Nephron progenitor cell (in vitro differentiated cells): ENCODE results near the gene NTN1.

Experiments
- DNase-seq: peaks from one replicate; pipeline ENCODE4 v3.0.0; 2021
- H3K27ac Mint-ChIP-seq: 2 replicates; pipeline ENCODE4 v1.8.0; 2021; ENCODE audit warnings: mild to moderate bottlenecking, moderate library complexity, mixed read lengths
- H3K27me3 Mint-ChIP-seq: 2 replicates; pipeline ENCODE4 v1.8.0; 2021; ENCODE audit warnings: mild to moderate bottlenecking, low read depth, mixed read lengths; ENCODE audit not compliant: poor library complexity
- H3K36me3 Mint-ChIP-seq: 2 replicates; pipeline ENCODE4 v1.8.0; 2021; ENCODE audit warnings: low read depth, mixed read lengths
- H3K4me1 Mint-ChIP-seq: 2 replicates; pipeline ENCODE4 v1.8.0; 2021; ENCODE audit warnings: mixed read lengths
- H3K4me3 Mint-ChIP-seq: 2 replicates; pipeline ENCODE4 v1.8.0; 2021; ENCODE audit warnings: mild to moderate bottlenecking, moderate library complexity, mixed read lengths
- H3K9me3 Mint-ChIP-seq: 2 replicates; pipeline ENCODE4 v1.8.0; 2021; ENCODE audit warnings: mild to moderate bottlenecking, moderate library complexity, mixed read lengths
- CTCF ChIP-seq: fragments of 200-600 bp; sonication (generic); IDR thresholded peaks from 2 replicates; pipeline ENCODE4 v1.5.0; 2021; ENCODE audit warnings: antibody characterized with exemption

NTN1 gene

GRCh38 chr17:9271989-9272388 lies 250.7 kb downstream of the NTN1 start:
- DNase-seq, result no peak
- Mint-ChIP-seq H3K27me3 (peaks cover 3% of the 10 kb centered on the region), H3K9me3 (no peaks in the 10 kb centered on the region), H3K27ac (no peak overlapping the region), H3K4me3 (no peak overlapping the region), H3K4me1 (peaks cover 39% of the 10 kb centered on the region), H3K36me3 (no peaks in the 10 kb centered on the region)
- TF ChIP-seq CTCF, result no peak

GRCh38 chr17:9272501-9273200 lies 251.3 kb downstream of the NTN1 start:
- Mint-ChIP-seq H3K27me3 (peaks cover 4% of the 10 kb centered on the region), H3K4me1 (peaks cover 34% of the 10 kb centered on the region), H3K9me3 (no peaks in the 10 kb centered on the region), H3K27ac (no peak overlapping the region), H3K36me3 (no peaks in the 10 kb centered on the region), H3K4me3 (no peak overlapping the region)
- no peak for DNase-seq
- TF ChIP-seq CTCF, result no peak

GRCh38 chr17:9273428-9274391 lies 252.4 kb downstream of the NTN1 start:
- no peak for DNase-seq
- TF ChIP-seq CTCF, result no peak
- Mint-ChIP-seq H3K9me3 (no peaks in the 10 kb centered on the region), H3K27ac (no peak overlapping the region), H3K36me3 (no peaks in the 10 kb centered on the region), H3K27me3 (peaks cover 8% of the 10 kb centered on the region), H3K4me1 (peaks cover 27% of the 10 kb centered on the region), H3K4me3 (no peak overlapping the region)

GRCh38 chr17:9274973-9275372 lies 253.7 kb downstream of the NTN1 start:
- no peaks in the 10 kb centered on the region for H3K36me3 Mint-ChIP-seq
- H3K9me3 Mint-ChIP-seq, result no peaks in the 10 kb centered on the region
- peaks cover 8% of the 10 kb centered on the region for H3K27me3 Mint-ChIP-seq
- no peak overlapping the region for H3K4me3 Mint-ChIP-seq
- no peak overlapping the region for H3K27ac Mint-ChIP-seq
- H3K4me1 Mint-ChIP-seq, result peaks cover 22% of the 10 kb centered on the region
- no peak for DNase-seq
- no peak for TF ChIP-seq CTCF

- Mint-ChIP-seq H3K36me3 (no peaks in the 10 kb centered on the region), H3K9me3 (no peaks in the 10 kb centered on the region), H3K27ac (peak overlapping the region; percentile 11), H3K4me3 (no peak overlapping the region), H3K27me3 (peaks cover 9% of the 10 kb centered on the region), H3K4me1 (peaks cover 10% of the 10 kb centered on the region)
- DNase-seq, result no peak
- no peak for TF ChIP-seq CTCF
Measured at GRCh38 chr17:9279893-9280292, 258.6 kb downstream of the NTN1 start.
